ENCODE measurements around the gene LRGUK.
"Not testable (repeated sequence)": the region's sequence is repeated elsewhere in the genome, so short reads cannot be mapped to it uniquely, and the experiment has no call there.

LRGUK gene

GRCh38 chr7:134189559-134189958 is 62.4 kb downstream of the LRGUK start:
- DNase-seq, result no peak

GRCh38 chr7:134191876-134192275 is 64.7 kb downstream of the LRGUK start:
- no peak for DNase-seq

DNA sequence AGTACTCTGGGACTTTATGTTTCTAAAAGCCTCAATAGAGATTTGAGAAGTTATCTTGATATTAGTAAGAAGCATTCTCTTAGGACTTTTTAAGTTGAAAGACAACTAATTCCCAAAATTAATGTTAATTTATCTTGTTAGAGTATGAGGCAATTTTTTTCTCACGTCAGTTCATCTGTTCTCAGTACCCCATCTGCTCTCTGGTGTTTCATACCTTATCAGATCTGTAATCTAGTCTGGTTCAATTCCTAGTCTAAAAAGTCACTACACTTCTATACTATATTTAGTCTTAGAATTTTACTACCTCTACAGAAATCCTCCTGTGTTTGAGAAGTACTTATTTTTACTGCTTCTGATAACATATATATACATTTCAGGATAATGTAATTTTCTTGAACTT is 66.1 kb downstream of the LRGUK start:
- no peak for DNase-seq

DNA sequence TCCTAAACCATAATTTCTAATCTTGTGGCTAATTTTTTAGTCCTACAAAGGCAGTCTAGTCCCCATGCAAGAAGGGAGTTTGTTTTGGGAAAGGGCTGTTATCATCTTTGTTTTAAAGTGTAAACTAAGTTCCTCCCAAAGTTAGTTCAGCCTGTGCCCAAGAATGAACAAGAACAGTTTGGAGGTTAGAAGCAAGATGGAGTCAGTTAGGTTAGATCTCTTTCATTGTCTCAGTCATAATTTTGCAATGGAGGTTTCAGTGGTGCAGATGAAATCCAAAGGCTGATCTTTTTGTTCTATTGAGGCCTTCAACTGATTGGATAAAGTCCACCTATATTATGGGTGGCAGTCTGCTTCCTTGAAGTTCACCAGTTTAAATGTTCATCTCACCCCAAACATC is 68.1 kb downstream of the LRGUK start:
- no peak for DNase-seq

DNA sequence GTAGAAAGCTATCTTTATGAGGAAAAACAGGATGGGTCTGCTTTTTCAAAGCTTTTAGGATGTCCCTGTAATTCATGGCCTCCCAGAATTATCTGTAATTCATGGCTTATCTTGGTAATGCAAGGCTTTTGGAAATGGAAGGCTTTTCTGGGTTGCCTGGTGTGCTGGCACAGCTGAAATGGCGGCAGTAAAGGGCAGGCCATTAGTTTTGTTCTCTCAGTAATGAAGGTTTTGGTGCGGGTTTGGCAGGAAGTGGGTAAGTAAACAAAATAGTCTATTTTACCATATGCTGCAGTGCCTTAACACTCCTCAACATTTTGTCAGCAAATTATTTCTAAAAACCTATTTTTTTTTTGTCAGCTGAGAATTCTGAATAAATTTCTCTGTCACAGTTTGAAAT is 69.3 kb downstream of the LRGUK start:
- no peak for DNase-seq

DNA sequence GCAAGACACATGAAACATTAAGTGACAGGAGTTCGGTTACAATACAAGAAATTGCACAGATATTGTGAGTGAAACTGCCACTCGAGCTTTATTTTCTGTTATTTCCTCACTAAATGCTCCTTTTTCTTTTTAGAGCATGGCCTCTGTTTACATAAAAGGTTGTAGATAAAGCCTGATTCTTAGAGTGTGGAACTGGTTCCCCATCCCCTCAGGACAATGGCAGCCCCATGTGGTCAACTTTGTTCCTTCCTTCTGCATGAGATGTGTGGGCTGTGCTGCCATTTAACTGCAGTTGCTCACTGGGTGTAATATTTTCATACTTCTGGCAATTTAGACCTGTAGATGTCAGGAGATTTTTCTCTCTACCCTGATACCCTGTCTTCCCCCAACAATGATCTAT is 70.2 kb downstream of the LRGUK start:
- DNase-seq, result no peak

GRCh38 chr7:134200970-134201369 is 73.8 kb downstream of the LRGUK start:
- no peak for DNase-seq

DNA sequence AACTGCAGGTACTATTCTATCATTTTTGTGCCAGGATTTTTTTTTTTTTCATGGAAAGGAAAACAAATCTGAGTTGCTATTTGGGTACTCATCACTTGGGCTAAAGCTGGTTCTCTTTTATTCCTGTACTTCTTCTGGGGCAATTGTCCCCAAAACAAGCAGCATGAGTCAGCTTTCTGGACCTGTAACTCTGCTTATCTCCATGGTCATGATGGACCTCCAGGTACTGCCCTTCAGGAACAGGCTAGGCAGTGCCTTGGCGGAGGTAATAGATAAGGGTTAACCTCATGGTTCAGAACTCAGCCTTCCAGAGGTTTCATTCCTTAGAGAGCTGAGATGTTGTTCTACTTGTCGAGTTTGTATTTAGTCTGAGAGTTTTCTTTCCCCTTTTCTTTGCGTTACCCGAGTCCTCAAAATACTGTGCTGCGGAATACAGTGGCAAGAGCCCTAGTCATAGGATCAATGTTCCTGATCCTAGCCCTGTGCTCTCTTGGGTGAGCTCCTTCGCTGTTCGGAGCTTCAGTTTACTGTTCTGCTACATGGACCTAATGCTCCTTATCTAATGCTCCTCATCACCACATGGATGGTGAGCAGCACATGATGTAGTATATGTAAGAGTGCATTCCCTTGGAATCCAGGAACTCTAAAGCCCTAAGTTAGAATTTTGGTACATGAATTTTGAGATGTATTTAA is 74.6 kb downstream of the LRGUK start:
- DNase-seq, result no peak

GRCh38 chr7:134203186-134203889 is 76.2 kb downstream of the LRGUK start:
- DNase-seq, result no peak

GRCh38 chr7:134209322-134210015 is 82.3 kb downstream of the LRGUK start:
- no peak for DNase-seq

- no peak for DNase-seq
These were observed 83.1 kb downstream of the LRGUK start for GRCh38 chr7:134210227-134210626.

DNA sequence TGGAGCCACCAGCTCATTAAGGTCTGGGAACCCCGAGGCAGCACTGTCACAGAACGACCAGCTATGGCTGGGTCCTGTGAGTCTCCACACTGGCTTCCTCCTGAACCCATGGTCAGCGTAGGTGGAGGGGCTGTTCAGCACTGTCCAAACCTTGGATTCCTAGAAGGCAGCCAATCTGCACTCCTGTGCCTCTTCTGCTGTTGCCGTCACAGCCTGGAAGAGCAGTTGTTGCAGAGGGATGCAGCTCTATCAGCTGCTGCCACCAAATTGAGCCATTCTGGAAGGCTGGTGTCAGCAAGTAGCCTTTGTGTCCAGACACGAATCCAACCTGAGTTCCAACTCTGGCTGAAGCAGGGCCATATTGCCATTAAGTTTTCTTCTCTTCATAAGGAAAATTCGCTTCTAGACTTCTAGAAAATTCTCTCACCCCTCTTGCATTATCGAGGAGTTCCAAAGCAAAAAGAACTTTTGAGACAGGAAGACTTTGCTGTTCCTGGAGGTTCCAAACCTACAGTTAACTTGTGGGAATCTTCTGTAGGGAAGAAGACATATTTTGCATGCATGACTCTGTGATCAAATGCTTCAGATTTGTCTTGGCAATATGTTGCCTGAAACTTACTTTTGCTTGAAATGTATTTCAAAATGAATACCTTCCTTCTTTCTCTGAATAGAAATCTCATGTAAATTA is 84.0 kb downstream of the LRGUK start:
- no peak for DNase-seq

DNA sequence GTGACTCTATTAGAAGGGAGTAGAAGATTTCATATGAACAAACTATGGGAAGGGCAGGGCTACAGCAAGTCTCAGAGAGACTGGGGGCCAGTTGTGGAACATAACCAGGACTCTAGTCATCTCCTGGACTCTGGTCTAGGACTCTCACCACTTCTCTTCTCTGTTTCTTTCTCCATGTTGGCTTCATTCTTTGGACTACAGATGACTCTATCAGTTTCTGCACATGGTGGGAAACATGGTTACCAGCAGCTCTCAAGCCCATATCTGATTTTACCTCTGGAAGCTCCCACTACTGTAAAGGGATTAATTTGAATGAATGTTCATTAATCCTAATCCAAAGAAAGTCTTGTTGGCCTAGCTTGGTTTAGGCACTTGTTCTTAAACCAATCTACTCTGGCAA is 84.7 kb downstream of the LRGUK start:
- DNase-seq, result no peak

DNA sequence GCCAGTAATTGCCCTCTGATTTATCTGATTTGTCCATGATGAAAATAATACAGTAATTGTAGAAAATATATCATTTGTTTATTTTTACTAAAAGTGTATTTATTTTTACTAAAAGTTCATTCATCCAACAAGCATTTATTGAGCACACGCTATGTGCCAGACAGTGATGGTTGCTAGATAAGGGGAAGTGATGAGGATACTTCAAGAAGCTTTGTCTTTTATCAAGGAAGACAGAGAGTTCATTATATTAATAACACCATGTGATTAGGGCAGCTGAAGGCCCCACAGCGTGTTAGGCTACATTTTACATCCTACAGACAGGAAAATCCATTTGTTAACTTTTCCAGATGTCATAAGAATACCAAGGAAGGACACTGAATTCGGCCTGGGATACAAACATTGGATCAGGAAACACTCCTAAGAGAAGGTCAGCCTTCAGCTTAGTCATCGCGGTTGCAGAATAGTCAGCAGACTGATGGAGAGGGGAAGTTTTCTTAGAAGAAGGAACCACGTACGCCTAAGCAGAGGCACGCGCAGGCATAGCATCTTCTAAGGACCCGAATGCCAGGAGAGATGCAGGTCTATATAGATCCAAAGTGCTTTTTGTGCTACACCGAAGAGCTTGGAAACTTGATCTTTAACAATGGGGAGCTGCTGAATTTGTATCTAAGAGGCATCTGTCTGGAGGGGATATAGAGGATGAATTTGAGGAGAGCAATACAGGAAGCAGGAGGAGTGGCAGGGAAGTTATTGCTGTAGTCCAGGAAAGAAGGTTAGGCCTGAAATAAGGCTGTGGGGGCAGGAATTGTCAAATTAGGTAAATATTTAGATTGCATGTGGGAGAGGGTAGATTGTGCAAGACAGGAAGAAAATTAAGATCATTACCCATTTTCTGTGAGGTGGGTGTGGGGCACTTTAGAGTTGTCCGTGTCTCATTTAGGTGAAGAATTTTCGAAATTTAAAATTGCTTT is 85.7 kb downstream of the LRGUK start:
- no peak for DNase-seq

DNA sequence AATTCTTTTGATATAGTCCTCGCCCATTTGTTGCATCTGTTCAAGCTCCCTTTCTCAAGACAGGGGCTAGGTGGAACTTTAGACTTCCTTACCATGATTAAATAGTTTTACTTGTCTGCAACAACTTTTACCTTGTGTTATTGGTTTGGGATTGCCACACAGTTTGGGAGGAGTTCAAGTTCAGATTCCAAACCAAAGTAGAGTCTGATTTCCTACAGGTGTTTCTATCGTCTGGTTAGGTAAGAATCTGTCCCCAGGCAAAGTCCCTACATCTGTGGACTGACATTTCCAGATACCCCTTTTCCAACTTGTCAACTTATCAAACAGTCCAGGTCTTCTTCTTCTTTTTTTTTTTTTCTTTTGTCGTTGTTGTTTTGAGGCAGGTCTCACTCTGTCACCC is 93.1 kb downstream of the LRGUK start:
- no peak for DNase-seq

DNA sequence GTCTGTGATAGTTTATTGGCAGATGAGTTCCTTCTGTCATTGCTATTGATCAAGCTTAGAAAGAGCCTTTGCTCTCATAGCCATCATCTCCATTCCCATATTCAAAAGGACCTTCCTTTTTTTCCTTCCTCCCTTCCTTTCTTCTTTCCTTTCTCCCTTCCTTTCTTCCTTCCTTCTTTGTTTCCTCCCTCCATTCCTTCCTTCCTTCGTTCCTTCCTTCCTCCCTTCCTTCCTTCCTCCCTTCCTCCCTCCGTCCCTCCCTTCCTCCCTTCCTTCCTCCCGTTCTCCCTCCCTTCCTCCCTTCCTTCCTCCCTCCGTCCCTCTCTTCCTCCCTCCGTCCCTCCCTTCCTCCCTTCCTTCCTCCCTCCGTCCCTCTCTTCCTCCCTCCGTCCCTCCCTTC is 104.2 kb downstream of the LRGUK start:
- not testable (repeated sequence) for DNase-seq

DNA sequence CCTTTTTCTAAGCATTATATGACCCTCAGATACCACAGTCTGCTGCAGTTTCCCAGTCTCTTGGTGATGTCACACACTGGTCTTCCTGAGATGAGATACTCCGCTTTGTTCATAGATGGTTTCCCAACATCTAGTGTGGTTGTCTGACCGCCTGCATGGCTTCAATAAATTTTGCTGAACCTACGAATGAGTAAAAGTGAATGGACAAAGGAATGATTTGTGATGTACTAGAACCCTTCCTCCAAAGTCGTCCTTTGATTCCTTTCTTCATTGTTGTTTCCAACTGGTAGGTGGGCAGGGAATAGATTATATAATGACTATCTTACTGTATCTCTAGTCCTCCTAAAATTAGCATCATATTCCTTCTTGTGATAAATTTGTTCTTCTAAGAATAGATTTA is 107.1 kb downstream of the LRGUK start:
- no peak for DNase-seq

DNA sequence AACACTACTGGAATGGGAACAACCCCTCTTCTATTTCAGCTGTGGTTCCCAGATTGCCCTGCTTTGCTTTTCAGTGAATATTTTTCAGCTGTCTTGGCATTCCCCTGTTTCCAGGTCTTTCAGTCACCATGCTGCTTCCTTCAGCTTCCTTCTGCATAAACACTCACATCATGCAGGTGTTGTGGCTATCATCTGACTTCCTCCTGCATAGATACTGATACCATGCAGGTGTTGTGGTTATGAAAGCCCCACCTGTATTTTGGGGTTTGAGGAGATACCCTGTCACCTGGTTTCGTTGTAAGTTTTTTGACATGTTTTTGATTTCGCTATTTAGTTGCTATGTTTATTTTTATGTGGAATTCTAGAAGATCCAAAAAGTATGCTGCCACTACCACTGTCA is 118.1 kb downstream of the LRGUK start:
- no peak for DNase-seq

DNA sequence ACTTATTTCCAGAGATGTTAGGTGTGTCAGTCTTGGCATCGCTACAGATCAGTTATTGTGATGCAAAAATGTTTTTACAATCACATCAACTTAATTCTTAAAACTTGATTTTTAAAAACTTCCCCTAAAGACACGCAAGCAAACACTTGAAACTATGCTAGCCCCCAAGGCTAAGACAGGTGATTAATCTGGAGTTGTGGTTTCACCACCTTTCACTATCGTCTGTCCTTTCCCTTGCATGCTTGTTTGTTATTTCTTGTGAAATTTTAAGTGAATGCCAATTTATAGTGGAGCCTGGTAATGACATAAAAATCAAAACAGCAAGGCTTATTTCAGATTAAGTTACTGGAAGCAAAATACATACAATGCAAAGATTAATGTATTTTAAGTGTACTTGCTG is 119.2 kb downstream of the LRGUK start:
- no peak for DNase-seq

DNA sequence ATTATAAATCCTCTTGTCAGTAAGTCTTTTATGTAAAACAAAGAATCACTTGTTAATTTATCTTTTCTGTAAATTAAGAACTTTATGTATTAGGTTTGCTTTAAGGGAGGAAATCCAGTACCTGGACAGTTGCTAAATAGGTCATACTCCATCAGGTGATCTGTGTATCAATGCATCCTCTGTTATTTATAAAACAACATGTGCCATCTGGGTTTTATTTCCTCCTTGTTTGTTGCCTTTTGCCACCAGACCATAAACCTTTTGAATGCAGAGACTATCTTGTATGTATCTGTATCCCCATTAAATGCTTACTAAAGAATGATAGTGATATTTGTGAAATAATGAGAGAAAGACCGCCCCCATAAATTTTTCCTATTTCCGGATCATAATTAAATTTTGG is 119.6 kb downstream of the LRGUK start:
- DNase-seq, result no peak

DNA sequence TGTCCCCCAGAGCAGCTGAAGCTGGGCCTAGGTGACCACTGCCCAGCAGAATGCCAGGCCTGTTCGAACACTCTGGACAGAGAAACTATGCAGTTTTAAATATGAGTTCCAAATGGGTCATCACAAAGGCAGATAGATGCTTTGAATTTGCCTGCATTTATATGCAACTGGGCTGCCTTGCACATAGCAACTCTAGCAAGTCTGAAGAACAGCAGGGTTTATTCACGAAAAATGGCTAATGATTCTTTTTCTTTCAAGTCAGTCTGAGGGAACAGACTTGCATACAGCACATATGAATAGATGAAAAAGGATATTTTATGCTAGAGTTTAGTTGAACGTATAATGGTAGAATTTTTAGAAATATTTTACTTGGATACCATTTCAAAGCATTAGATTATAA is 121.1 kb downstream of the LRGUK start:
- no peak for DNase-seq

DNA sequence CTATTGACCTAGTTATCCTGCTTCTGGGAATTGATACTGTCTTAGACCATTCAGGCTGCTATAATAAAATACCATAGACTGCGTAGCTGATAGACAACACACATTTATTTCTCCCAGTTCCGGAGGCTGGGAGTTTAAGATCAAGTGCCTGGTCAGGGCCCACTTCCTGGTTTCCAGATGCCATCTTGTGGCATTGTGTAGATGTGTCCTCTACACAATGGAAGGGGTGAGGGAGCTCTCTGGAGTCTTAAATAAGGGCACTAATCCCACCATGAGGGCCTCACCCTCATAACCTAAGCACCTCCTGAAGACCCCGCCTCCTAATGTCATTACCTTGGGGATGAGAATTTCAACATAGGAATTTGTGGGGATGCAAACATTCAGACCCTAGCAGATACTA is 127.2 kb downstream of the LRGUK start:
- no peak for DNase-seq

Measured in T-helper 9 cell (primary cell).